K562 (cell line): ENCODE results near the gene SLC5A4. TPM values are rescaled to one million over a fixed set of nuclear protein-coding genes. Genes with fewer than 3 reads are reported as not detected.

Experiments
- ATAC-seq: fragments of 200-7000 bp; cut with Tn5 transposase; 3 replicates; pipeline ENCODE4 v1.9.1; 2020; ENCODE audit warnings: moderate library complexity
- BruUV-seq: library from RNA; stranded (reverse); fragments of 400-500 nt; replicated peaks from 2 replicates; lab custom pipeline; 2021; lab: Mats Ljungman, UMichigan
- CTCF ChIA-PET: fragments of 300-600 bp; formaldehyde crosslinking; extraction: SDS; loops from one replicate; lab custom pipeline; 2021; ENCODE audit warnings: low intra/inter-chr PET ratio; lab: Yijun Ruan, JAX
- POLR2A ChIA-PET: fragments of 300-600, 350-650 bp; sonication (Branson Sonifier 250); formaldehyde crosslinking; extraction: SDS; loops from one replicate; lab custom pipeline; 2021; ENCODE audit warnings: antibody characterized with exemption, inconsistent platforms; lab: Yijun Ruan, JAX
- DNase-seq, 4 experiments: peaks; one replicate each; pipeline versions ENCODE4 v3.0.0 to v3.0.0-alpha.2; 2011 to 2018; ENCODE audit warnings: low spot score in 3 of 4, mixed read lengths in 3 of 4; ENCODE audit errors: extremely low read depth in 1 of 4
- FAIRE-seq: peaks from 2 replicates; lab custom pipeline; 2011; peaks lifted over from hg19 to GRCh38; lab: Jason Lieb, UNC
- H2AFZ ChIP-seq: 2 replicates; pipeline ENCODE4 v1.6.0; 2011; ENCODE audit warnings: low read depth, low read length, control low read depth, inconsistent platforms
- H3K27ac ChIP-seq: fragments of 200-600 bp; 3 replicates; pipeline ENCODE4 v1.8.0; 2011; ENCODE audit warnings: low read depth, mild to moderate bottlenecking, control low read depth, inconsistent platforms, low read length, moderate library complexity, mixed read lengths; ENCODE audit errors: extremely low read depth
- H3K27me3 ChIP-seq, 2 experiments: fragments of 300-600 bp in 1 of 2; 2 replicates in 1 of 2; 3 replicates in 1 of 2; pipeline versions ENCODE4 v1.6.0 to v1.8.0; 2011; ENCODE audit warnings: inconsistent platforms in 2 of 2, low read length in 2 of 2, mild to moderate bottlenecking in 1 of 2, mixed read lengths in 1 of 2, moderate library complexity in 1 of 2; ENCODE audit not compliant: control insufficient read depth in 2 of 2, insufficient read depth in 2 of 2
- H3K36me3 ChIP-seq: fragments of 300-600 bp; 3 replicates; pipeline ENCODE4 v1.8.0; 2011; ENCODE audit warnings: mild to moderate bottlenecking, low read length, inconsistent platforms; ENCODE audit not compliant: control insufficient read depth, insufficient read depth
- H3K4me1 ChIP-seq, 2 experiments: fragments of 200-600 bp in 1 of 2; replicated peaks in 1 of 2; 2 replicates in 1 of 2; 3 replicates in 1 of 2; pipeline versions ENCODE4 v1.5.1 to v1.8.0; 2011; ENCODE audit warnings: inconsistent platforms in 2 of 2, low read length in 2 of 2, mild to moderate bottlenecking in 1 of 2, mixed read lengths in 1 of 2, moderate library complexity in 1 of 2; ENCODE audit not compliant: control insufficient read depth in 2 of 2, insufficient read depth in 2 of 2
- H3K4me2 ChIP-seq: 2 replicates; pipeline ENCODE4 v1.6.1; 2011; ENCODE audit warnings: low read length, control low read depth, inconsistent platforms, mixed read lengths; ENCODE audit not compliant: insufficient read depth
- H3K4me3 ChIP-seq: fragments of 200-600 bp; sonication (generic), shearing (Covaris generic); 2 replicates; pipeline ENCODE4 v1.5.1; 2016; ENCODE audit warnings: control low read depth, inconsistent platforms
- H3K79me2 ChIP-seq: fragments of 200-600 bp; 3 replicates; pipeline ENCODE4 v1.8.0; 2011; ENCODE audit warnings: low read length, inconsistent platforms; ENCODE audit not compliant: control insufficient read depth, insufficient read depth
- H3K9ac ChIP-seq, 2 experiments: 2 replicates each; pipeline versions ENCODE4 v1.6.0 to v1.6.1; 2011; ENCODE audit warnings: low read depth in 2 of 2, low read length in 2 of 2, control low read depth in 1 of 2, inconsistent platforms in 1 of 2, mild to moderate bottlenecking in 1 of 2, mixed read lengths in 1 of 2; ENCODE audit not compliant: insufficient read depth in 1 of 2
- H3K9me1 ChIP-seq: one replicate; pipeline ENCODE4 v1.6.0; 2011; ENCODE audit warnings: inconsistent platforms, mild to moderate bottlenecking, low read length, moderate library complexity; ENCODE audit not compliant: control insufficient read depth, insufficient read depth
- H3K9me3 ChIP-seq: replicated peaks from 2 replicates; pipeline ENCODE4 v1.5.1; 2011; ENCODE audit warnings: low read depth, low read length, inconsistent platforms; ENCODE audit not compliant: control insufficient read depth, insufficient read depth
- H4K20me1 ChIP-seq: replicated peaks from 2 replicates; pipeline ENCODE4 v1.6.1; 2011; ENCODE audit warnings: low read length, inconsistent platforms, mixed read lengths; ENCODE audit not compliant: control insufficient read depth, insufficient read depth
- CBFB ChIP-seq: sonication (generic); formaldehyde crosslinking; IDR thresholded peaks from 2 replicates; pipeline ENCODE4 v1.4.0; 2020; ENCODE audit warnings: mild to moderate bottlenecking, missing genetic modification reagents
- E2F1 ChIP-seq: sonication (generic); formaldehyde crosslinking; IDR thresholded peaks from 2 replicates; pipeline ENCODE4 v1.8.1; 2023; ENCODE audit warnings: mild to moderate bottlenecking, missing genetic modification reagents, moderate library complexity
- FOXJ2 ChIP-seq: fragments of 200-800 bp; sonication (Bioruptor generic); IDR thresholded peaks from 2 replicates; pipeline ENCODE4 v1.6.1; 2016; ENCODE audit warnings: missing genetic modification characterization, missing compliant biosample characterization
- NCOA2 ChIP-seq, 2 experiments: fragments of 450-650 bp; IDR thresholded peaks; 2 replicates each; pipeline ENCODE4 v1.6.1; 2018; ENCODE audit warnings: mild to moderate bottlenecking in 2 of 2, moderate library complexity in 1 of 2; ENCODE audit not compliant: partially characterized antibody in 2 of 2
- SAFB ChIP-seq: fragments of 200-400 bp; formaldehyde crosslinking; IDR thresholded peaks from 2 replicates; pipeline ENCODE4 v1.6.1; 2017; ENCODE audit warnings: low read depth, low read length, borderline replicate concordance
- SUPT5H ChIP-seq: fragments of 450-650 bp; IDR thresholded peaks from 2 replicates; pipeline ENCODE4 v1.6.1; 2016
- TBP ChIP-seq: optimal IDR thresholded peaks from 2 replicates; pipeline ENCODE3; 2011; ENCODE audit warnings: low read depth, low read length, improper control_type of control experiment
- ZNF695 ChIP-seq: fragments of 450-650 bp; formaldehyde crosslinking; IDR thresholded peaks from 2 replicates; pipeline ENCODE4 v1.4.0; 2020; ENCODE audit warnings: mild to moderate bottlenecking, moderate library complexity
- ZNF77 ChIP-seq: fragments of 250-450 bp; sonication (Bioruptor Pico); IDR thresholded peaks from 2 replicates; pipeline ENCODE4 v1.5.0; 2020
- WGBS: fragments of 100-300 bp; shearing (Covaris generic); methylation state at CpG from one replicate; pipeline ENCODE4 v1.1.6; 2016; ENCODE audit warnings: low coverage, mixed read lengths; ENCODE audit not compliant: insufficient coverage; ENCODE audit errors: missing lambda C conversion rate; 5-methylcytosine and 5-hydroxymethylcytosine counted together
- in situ Hi-C: fragments of 300-500 bp; cut with MboI; formaldehyde crosslinking; loops from 4 replicates; pipeline ENCODE4 v1.15.0; 2018; ENCODE audit warnings: inconsistent platforms, mixed read lengths
- intact Hi-C: fragments of 100-400 bp; cut with micrococcal nuclease; formaldehyde crosslinking; loops from 2 replicates; pipeline ENCODE4 v1.14.2; 2022
- polyA plus RNA-seq, 8 experiments: library from polyadenylated mRNA; depleted of rRNA in 4 of 8; stranded (reverse) in 5 of 8; unstranded in 3 of 8; fragments of >200 nt; fragmentation: Nextera tagmentation in 2 of 8; fragmentation: Illumina TruSeq in 1 of 8; extraction: Ambion mirVana in 2 of 8; extraction: Trizol in 1 of 8; gene quantifications; 2 replicates each; pipeline versions ENCODE4 v1.2.1 to v1.2.3, GENCODE V29; 2011 to 2014; ENCODE audit warnings: inconsistent platforms in 1 of 8, missing spikeins in 1 of 8
- total RNA-seq, 7 experiments: library from RNA; depleted of rRNA in 6 of 7; stranded (reverse); fragments of >200 nt in 6 of 7; fragmentation: Illumina TruSeq in 2 of 7; extraction: Trizol in 2 of 7; gene quantifications; 2 replicates each; pipeline versions ENCODE4 v1.2.1 to v1.2.3, GENCODE V29; 2011 to 2021; ENCODE audit warnings: low replicate concordance in 1 of 7
- TF ChIP-seq, protein P1 (sequence below): fragments of 250-450 bp; sonication (Bioruptor Pico); IDR thresholded peaks from 2 replicates; pipeline ENCODE4 v1.5.0; 2020; ENCODE audit warnings: mild to moderate bottlenecking, borderline replicate concordance
- TF ChIP-seq, protein P2 (sequence below): sonication (generic); formaldehyde crosslinking; IDR thresholded peaks from 2 replicates; pipeline ENCODE4 v1.8.1; 2023; ENCODE audit warnings: mild to moderate bottlenecking, missing genetic modification reagents

Gene SLC5A4
- total and polyA plus RNA-seq, 9 of the 15 experiments (the other 6 are each of a cell fraction or from before 2014, with no cell fraction given) = not detected

- FAIRE-seq = no peak
- 2% methylated on average over 10 of the region's 18 CpGs for WGBS
- intact Hi-C loops = no loop called here
Measured at GRCh38 chr22:32271389-32271788, 16.2 kb upstream of the SLC5A4 start.

More at GRCh38 chr22:32271389-32271788, 16.2 kb upstream of the SLC5A4 start:
- Histone ChIP-seq H3K9me1 (peaks cover 3% of the 10 kb centered on the region), H3K79me2 (no peaks in the 10 kb centered on the region), H3K36me3 (no peaks in the 10 kb centered on the region), H2AFZ (no peak overlapping the region), H3K4me2 (no peak overlapping the region), H4K20me1 (no peaks in the 10 kb centered on the region), H3K27ac (no peak overlapping the region), H3K9ac (no peak overlapping the region), H3K9me3 (no peaks in the 10 kb centered on the region), H3K27me3 (peaks cover 20 to 40% of the 10 kb centered on the region in 2 experiments; a peak in 4 of 5 replicates), H3K4me1 (no peaks in the 10 kb centered on the region; a peak in 1 of 5 replicates), H3K4me3 (no peak overlapping the region)
- ChIA-PET CTCF (no interaction called here), POLR2A (no interaction called here)
- ATAC-seq (no peak), DNase-seq (no peak)
- no TSS peak for BruUV-seq
- in situ Hi-C loops = no loop called here
- TF ChIP-seq SAFB (no peak), E2F1 (CRISPR knock-in tag) (no peak), NCOA2 (IDR thresholded peaks at IDR 0.05; ENCODE audit: partially characterized antibody in 2 of 2) (no peak), TBP (no peak), SUPT5H (no peak), CBFB (no peak), FOXJ2 (tag) (no peak), ZNF695 (no peak), ZNF77 (CRISPR knock-in tag) (no peak)
- TF ChIP-seq, protein P1, sequence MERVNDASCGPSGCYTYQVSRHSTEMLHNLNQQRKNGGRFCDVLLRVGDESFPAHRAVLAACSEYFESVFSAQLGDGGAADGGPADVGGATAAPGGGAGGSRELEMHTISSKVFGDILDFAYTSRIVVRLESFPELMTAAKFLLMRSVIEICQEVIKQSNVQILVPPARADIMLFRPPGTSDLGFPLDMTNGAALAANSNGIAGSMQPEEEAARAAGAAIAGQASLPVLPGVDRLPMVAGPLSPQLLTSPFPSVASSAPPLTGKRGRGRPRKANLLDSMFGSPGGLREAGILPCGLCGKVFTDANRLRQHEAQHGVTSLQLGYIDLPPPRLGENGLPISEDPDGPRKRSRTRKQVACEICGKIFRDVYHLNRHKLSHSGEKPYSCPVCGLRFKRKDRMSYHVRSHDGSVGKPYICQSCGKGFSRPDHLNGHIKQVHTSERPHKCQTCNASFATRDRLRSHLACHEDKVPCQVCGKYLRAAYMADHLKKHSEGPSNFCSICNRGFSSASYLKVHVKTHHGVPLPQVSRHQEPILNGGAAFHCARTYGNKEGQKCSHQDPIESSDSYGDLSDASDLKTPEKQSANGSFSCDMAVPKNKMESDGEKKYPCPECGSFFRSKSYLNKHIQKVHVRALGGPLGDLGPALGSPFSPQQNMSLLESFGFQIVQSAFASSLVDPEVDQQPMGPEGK = no peak
- TF ChIP-seq, protein P2, sequence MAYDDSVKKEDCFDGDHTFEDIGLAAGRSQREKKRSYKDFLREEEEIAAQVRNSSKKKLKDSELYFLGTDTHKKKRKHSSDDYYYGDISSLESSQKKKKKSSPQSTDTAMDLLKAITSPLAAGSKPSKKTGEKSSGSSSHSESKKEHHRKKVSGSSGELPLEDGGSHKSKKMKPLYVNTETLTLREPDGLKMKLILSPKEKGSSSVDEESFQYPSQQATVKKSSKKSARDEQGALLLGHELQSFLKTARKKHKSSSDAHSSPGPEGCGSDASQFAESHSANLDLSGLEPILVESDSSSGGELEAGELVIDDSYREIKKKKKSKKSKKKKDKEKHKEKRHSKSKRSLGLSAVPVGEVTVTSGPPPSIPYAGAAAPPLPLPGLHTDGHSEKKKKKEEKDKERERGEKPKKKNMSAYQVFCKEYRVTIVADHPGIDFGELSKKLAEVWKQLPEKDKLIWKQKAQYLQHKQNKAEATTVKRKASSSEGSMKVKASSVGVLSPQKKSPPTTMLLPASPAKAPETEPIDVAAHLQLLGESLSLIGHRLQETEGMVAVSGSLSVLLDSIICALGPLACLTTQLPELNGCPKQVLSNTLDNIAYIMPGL (CRISPR knock-in tag) = no peak
